Measurements from ENCODE around the gene HCRTR2.

DNA sequence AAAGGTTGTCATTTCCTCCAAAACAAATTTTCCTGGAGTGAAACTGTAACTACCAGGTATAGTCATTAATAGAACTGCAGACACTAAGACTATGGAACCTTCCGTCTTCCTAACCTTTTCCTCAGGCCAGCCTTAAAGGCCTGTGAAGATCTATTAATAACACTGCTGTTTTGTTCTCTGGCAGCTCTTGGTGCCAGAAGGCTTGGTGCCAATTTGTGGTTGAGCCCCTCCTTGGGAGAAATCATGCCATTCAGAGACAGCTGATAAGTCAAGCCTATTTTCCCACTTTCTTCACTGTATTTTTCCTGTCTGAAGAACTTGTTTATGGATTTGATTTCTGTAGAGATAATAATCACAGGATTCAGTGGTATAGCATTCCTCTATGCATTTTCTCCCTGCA, 64.8 kb downstream of the HCRTR2 start:
- no peak for TF ChIP-seq POLR2A (IDR thresholded peaks at IDR 0.05)
- TF ChIP-seq, protein P1, sequence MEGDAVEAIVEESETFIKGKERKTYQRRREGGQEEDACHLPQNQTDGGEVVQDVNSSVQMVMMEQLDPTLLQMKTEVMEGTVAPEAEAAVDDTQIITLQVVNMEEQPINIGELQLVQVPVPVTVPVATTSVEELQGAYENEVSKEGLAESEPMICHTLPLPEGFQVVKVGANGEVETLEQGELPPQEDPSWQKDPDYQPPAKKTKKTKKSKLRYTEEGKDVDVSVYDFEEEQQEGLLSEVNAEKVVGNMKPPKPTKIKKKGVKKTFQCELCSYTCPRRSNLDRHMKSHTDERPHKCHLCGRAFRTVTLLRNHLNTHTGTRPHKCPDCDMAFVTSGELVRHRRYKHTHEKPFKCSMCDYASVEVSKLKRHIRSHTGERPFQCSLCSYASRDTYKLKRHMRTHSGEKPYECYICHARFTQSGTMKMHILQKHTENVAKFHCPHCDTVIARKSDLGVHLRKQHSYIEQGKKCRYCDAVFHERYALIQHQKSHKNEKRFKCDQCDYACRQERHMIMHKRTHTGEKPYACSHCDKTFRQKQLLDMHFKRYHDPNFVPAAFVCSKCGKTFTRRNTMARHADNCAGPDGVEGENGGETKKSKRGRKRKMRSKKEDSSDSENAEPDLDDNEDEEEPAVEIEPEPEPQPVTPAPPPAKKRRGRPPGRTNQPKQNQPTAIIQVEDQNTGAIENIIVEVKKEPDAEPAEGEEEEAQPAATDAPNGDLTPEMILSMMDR (IDR thresholded peaks at IDR 0.05), result no peak
